HG03108 (cell line): Measurements from ENCODE around the gene LAMA3.

ENCODE experiments used
- ATAC-seq: cut with Tn5 transposase; IDR thresholded peaks from one replicate; pipeline ENCODE4 v1.9.1; 2021; ENCODE audit warnings: moderate library complexity; ENCODE audit not compliant: unreplicated experiment

Gene LAMA3

DNA sequence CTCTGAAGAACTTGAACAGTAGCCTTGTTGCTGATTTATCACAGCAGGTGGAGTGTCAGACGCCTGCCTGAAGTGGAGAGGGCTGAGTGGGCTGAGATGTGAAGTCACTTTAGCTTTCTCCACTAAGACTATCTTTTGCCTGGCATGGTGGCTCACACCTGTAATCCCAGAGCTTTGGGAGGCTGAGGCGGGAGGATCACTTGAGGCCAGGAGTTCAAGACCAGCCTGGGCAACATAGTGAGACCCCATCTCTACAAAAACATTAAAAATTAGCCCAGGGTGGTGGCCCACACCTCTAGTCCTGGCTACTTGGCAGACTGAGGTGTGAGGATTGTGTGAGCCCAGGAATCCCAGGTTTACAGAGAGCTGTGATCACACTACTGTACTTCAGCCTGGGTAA, 264.7 kb downstream of the LAMA3 start:
- no peak for ATAC-seq

- ATAC-seq, result no peak
Observed at GRCh38 chr18:23956483-23956882, 267.2 kb downstream of the LAMA3 start.

DNA sequence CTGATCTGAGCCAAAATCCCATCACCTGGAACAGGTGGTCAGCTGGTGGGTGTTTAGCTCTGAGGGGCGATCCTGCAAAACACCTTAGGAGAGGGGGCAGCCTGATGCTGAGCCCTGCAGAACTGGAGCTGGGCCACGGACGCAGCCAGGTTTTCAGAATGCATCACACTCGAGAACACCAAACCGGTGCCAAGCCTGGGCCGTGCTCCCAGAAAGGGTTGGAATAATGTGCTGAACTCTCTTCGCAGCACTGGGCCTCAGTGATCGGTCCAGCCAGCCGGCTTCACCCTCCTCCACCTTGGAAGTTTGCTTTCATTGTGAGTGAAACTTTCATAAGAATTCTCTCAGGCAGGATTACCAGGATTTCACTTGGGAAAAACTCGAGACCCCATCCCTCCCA, 268.8 kb downstream of the LAMA3 start:
- ATAC-seq, result no peak

GRCh38 chr18:23963443-23964165, 274.4 kb downstream of the LAMA3 start:
- no peak for ATAC-seq

DNA sequence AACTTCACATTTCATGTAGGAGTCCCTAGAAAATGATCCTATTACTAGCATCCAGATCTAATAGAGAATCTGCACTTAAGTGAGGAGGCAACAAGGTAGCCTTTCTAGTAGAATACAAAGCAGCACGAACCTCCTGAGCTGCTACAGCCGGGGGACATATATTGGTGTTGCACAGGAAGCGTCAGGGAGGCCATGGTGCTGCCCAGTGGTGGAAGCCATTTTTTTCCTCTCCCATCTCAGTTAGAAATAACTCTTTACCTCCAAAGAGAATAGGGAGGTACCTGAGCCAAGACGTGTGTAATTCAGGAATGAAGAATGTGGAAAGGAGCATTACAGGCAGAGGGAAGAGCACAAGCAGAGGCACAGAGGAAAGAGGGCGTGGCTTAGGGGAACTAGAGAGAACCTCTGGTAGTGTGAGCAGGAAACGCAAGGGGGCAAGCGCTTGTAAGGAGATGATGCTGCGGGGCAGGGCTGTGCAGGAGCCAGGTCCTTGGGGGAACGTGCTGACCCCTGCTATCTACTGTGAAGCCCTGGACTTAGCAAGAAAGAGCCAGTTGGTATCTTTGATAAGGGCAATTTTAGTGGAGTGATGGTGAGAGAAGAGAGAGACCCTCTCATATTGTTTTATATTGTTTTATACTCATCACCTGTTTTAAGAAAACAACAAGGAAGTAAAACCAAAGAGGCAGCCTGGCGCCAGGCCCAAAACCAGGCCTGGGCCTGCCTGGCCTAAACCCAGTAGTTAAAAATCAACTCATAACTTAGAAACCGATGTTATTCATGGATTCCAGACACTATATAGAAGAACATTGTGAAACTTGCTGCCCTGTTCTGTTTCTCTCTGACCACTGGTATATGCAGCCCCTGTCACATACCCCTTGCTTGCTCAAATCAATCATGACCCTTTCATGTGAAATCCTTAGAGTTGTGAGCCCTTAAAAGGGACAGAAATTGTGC, 275.3 kb downstream of the LAMA3 start:
- no peak for ATAC-seq

- ATAC-seq, result no peak
Observed at GRCh38 chr18:23966909-23967308, 277.7 kb downstream of the LAMA3 start.

DNA sequence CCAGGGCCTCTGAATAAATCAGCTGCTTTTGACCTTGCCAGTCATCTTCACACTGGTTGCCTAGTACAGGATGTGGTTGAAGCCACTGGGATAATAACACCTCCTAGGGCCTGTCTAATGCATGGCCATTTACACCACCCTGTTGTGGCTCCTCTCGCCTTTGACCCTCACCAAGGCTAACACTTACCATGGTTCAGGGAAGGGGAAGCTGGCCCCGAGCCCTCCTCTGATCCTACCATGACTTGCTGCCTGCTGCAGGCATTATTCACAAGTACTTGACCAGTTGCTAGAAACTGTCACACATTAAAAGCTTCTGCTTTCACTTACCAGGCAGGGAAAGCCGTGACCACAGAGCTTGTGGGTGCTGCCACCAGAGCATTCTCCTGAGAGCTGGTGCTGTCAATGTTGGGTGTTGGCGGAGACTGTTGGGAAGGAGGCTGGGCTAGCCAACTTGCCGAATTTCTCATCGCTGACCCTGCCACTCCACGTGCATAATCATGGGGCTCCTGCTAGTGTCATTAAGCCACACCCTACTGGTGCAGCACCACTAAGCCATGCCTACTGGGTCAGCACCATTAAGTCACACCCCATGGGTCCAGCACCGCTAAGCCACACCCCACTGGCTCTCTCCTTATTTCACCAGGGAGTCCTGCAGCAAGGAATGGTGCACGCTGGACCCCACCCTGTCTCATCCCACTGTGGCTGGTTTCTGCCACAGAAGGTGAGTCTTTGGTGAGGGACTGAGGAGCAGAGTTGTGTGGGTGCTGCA, 278.3 kb downstream of the LAMA3 start:
- peak; percentile 66 for ATAC-seq

- no peak for ATAC-seq
Observed at GRCh38 chr18:23968638-23969604, 279.7 kb downstream of the LAMA3 start.

DNA sequence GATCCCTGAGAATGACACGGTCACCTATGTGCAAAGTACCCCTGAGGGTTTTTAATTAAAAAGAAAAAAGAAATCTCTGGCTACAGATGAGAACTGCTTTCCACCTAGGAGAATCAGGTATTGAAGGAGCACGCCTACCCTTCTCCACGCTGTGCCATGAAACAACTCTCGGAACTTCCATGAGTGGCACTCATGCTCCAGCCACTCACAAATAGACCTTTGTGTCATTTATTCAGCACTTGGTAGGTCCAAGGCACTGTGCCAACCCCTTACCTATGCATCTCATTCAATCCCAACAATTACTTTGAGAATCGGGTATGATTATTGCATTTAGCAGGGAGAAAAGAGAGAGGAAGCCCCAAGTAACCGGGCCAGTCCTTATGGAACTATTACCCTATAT, 280.4 kb downstream of the LAMA3 start:
- no peak for ATAC-seq

GRCh38 chr18:23970161-23971096, 281.2 kb downstream of the LAMA3 start:
- no peak for ATAC-seq

DNA sequence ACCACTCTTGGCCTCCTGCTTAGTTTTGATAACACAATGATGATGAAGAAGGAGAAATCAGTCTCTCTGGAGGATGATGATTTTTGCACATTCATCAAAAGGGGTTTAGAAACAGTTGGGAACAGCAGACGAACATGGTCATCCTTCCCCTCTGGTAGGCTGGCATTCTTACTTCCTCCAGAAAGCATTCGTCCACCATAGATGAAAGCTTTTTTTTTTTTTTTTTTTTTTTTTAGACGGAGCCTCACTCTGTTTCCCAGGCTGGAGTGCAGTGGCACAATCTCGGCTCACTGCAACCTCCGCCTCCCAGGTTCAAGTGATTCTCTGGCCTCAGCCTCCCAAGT, 281.8 kb downstream of the LAMA3 start:
- no peak for ATAC-seq

- no peak for ATAC-seq
Observed at GRCh38 chr18:23971666-23972230, 282.5 kb downstream of the LAMA3 start.

DNA sequence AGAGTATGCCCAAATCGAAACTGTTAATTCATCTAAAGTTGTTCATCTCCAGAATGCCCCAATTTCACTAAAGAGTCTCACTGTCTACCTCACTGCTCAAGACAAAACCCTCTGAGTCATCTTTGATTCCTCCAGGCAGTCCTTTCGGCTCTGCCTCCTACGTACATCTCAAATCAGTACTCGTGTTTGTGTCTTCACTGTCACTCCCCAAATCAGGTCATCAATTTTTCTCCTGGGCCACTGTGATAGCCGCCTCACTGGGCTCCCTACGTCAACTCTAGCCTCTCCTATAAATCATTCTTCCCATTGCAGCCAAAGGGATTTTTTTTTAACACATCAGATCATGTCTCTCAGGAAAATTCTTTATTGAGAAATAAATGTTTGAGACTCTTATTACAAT, 283.2 kb downstream of the LAMA3 start:
- ATAC-seq, result peak; percentile 57

DNA sequence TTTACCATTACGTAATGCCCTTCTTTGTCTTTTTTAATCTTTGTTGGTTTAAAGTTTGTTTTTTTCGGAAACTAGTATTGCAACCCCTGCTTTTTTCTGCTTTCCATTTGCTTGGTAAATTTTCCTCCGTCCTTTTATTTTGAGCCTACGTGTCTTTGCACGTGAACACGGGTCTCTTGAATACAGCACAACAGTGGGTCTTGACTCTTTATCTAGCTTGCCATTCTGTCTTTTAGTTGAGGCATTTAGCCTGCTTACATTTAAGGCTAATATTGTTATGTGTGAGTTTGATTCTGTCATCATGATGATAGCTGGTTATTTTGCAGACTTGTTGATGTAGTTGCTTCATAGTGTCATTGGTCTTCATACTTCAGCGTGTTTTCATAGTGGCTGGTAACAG, 287.9 kb downstream of the LAMA3 start:
- no peak for ATAC-seq

DNA sequence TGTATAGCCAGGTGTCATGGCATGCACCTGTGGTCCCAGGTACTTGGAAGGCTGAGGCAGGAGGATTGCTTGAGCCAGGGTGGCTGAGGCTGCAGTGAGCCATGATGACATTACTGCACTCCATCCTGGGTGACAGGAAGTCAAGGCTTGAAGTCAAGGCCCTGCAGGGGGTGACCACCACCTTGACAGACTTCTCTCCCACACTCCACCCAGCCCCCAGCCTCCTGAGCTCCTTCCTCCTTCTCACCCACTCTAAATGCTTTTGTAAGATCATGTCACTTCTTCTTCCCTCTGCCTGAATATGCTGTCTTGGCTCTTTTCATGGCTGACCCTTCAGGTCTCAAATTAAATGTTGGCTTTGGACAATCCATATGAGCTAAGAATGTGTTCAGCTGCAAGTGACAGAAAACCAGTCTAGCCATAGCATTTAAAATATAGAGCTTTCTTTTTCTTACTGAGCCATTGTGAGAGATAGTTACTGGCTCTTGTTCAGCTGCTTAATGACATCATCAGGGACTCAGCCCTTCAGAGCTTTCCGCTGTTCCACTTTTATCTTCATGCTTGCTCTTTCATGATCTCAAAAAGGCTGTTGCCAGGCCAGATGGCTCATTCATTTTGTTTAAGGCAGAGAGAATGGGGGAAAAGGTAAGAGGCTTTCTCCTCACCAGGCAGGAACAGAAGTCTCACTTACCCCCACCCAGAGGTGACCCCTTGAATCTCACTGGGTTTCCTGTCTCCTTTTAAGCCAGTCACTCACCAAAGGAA, 288.6 kb downstream of the LAMA3 start:
- no peak for ATAC-seq

DNA sequence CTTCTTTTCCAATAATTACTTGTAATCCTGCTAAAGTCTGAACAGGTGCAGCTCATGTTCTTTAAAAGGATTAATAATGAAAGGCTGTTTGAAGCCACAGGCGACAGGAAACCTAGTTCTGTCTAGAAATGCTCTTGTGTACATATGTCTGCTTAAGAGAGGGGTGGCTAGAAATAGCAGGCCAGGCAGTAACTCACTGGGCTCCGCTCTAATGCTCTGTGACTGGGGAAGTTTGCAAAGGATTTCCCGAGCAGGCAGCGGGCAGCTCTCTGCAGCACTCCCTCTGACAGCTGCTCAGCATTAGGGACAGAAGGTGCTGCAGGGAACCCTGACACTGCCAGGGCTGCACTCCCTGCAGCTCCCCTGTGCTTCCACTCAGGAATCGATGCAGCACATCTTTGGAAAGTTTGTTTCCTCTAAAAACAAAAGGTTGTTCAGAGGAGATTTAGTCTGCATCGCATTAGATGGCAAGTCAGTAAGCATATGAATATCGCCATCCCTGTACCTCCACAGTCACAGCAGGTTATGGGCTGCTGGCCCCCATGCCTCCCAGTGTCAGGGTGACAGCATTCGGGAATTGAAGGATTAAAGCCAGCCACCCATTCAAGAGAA, 292.2 kb downstream of the LAMA3 start:
- ATAC-seq, result peak; percentile 97

DNA sequence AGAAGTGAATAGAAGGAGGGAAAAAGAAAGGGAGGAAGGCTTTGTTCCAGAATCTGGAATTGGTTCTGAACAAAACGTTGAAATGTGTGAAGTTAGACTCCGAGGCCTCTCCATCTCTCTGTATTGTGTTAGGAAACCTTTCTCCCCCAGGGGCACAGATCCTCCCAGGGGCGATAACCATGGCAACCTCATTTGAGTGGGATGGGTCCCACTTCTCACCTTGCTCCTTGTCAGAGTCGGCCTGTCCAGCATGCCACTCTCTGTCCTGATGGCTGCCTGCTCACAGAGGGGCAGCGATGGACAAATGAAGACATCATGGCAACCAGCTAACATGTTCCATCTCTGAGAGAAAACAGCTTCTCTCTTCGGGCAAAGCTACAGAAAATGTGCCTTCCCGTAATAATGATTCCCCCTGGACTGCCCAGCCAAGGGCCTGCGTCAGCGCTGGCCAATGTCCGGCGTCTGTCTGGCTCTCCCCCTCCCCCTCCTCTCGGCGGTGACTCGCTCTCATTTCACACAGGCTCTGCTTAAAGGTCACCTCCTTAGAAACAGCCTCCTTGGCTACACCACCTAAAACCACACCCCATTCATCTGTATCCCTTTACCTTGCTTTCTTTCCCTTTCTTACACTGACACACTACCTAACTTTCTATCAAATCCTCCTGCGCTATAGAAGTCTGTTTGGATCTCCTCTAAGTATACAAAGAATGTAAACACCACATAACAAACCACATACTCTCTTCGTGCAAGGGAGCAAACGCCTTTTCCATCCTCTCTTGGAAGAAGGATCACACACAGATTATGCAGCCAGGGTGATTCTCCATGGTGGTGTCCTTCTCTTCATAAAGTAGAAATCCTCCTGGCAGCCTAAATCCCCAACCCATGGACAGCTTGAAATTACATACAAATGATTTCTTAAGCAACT, 293.2 kb downstream of the LAMA3 start:
- no peak for ATAC-seq
